ENCODE results near the gene ANKH.

DNA sequence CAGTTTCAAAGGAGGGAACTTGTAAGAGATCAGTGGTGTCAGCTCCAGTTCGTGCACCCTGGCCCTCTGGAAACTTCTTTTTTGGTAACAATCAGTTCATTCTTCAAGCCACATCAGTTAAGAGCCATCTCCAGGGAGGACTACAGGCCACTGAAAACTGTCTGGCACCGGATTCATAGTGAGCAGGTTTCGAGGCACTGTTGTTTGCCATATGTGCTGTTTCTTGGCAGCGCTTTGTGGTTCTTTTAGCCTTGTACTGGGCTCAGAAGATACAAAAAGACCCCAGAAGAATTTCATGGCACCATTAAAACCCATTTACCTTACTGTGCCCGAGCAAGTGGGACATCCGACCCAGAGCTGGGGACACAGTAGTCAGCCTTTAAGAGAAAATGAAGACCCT, 138.6 kb downstream of the ANKH start:
- TF ChIP-seq CTCF (IDR thresholded peaks at IDR 0.05; ENCODE audit: poor library complexity) (no peak), EZH2phosphoT487 (IDR thresholded peaks at IDR 0.05; ENCODE audit: low read depth, severe bottlenecking, unreplicated experiment) (no peak), EZH2 (IDR thresholded peaks at IDR 0.05; ENCODE audit: borderline replicate concordance) (no peak)
